ENCODE measurements around the gene WDR17.
"Not testable (repeated sequence)": the region's sequence is repeated elsewhere in the genome, so short reads cannot be mapped to it uniquely, and the experiment has no call there.

- not testable (repeated sequence) for TF ChIP-seq POLR2A (IDR thresholded peaks at IDR 0.05)
- TF ChIP-seq, protein P1, sequence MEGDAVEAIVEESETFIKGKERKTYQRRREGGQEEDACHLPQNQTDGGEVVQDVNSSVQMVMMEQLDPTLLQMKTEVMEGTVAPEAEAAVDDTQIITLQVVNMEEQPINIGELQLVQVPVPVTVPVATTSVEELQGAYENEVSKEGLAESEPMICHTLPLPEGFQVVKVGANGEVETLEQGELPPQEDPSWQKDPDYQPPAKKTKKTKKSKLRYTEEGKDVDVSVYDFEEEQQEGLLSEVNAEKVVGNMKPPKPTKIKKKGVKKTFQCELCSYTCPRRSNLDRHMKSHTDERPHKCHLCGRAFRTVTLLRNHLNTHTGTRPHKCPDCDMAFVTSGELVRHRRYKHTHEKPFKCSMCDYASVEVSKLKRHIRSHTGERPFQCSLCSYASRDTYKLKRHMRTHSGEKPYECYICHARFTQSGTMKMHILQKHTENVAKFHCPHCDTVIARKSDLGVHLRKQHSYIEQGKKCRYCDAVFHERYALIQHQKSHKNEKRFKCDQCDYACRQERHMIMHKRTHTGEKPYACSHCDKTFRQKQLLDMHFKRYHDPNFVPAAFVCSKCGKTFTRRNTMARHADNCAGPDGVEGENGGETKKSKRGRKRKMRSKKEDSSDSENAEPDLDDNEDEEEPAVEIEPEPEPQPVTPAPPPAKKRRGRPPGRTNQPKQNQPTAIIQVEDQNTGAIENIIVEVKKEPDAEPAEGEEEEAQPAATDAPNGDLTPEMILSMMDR (IDR thresholded peaks at IDR 0.05), result not testable (repeated sequence)
Observed at GRCh38 chr4:176212351-176212750, 146.7 kb downstream of the WDR17 start.
